Activated effector memory CD4-positive, alpha-beta T cell treated with anti-CD3 and anti-CD28 coated beads, Interleukin-2, amount 50 U/mL, for 16 hours (primary cell): ENCODE measurements around the gene SDF4.

Experiments
- DNase-seq: peaks from one replicate; pipeline ENCODE4 v3.0.0-alpha.2; 2020

SDF4 gene

DNA sequence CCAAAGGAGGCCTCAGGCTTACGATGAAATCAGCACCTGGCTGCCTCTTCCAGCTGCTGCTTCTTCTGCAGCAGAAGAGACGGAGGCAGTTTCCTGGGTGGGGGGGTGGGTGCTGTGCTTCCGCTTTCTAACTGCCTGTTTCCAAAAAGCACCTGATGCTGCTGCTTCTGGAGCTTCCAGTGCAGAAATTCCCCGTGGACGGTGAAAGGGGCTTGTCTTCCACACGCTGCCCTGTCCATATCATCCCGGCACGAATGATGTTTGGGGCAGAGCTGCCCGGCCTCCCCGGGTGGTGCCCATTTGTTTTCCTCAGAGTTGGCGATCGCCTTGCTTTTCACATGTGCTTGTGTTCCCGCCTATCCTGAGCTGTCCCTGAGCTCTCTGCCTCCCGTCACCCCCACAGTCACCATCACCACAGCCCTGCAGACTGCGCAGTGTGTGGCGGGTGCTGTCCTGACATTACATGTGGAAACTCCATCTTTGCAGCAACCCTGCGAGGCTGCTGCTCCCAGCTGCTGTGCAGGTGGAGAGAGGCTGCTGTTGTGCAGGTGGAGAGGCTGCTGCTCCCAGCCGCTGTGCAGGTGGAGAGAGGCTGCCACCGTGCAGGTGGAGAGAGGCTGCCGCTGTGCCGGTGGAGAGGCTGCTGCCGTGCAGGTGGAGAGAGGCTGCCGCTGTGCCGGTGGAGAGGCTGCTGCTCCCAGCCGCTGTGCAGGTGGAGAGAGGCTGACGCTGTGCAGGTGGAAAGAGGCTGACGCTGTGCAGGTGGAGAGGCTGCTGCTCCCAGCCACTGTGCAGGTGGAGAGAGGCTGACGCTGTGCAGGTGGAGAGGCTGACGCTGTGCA is 56.4 kb downstream of the SDF4 start:
- no peak for DNase-seq

DNA sequence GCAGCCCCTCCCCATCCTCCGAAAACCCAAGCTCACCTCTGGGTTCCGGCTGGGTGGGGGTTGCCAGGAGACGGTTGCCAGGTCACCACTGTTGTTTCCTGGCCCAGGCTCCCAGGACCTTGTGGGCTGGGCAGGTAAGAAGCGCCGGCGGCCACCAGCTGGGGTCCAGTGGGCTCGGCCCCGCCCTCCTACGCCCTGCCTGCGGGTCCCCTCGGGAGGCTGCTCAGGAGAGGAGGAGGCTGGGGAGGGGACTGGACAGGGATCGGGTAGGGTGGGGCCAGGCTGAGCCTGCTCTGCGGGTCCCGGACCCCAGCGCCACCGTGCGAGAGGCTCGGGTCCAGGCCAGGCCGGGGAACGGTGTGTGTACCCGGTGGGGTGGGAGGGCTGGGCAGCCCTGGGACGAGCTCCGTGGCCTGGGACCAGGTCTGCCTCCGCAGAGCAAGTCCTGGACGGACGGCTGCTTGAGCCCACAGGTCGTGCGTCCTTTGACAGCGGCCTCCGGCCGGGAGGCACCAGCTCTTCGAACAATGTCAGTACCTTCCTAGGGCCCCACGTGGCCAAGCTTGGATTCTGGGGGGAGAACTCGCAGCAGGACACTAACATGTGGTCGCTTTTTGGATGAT is 57.9 kb downstream of the SDF4 start, which contains the start of gene TTLL10:
TSS of gene TTLL10 (plus strand) at position 88 of the 623 bp plus-strand sequence. CDS start 5,336 bp downstream, outside the sequence.
- peak; percentile 87 for DNase-seq

DNA sequence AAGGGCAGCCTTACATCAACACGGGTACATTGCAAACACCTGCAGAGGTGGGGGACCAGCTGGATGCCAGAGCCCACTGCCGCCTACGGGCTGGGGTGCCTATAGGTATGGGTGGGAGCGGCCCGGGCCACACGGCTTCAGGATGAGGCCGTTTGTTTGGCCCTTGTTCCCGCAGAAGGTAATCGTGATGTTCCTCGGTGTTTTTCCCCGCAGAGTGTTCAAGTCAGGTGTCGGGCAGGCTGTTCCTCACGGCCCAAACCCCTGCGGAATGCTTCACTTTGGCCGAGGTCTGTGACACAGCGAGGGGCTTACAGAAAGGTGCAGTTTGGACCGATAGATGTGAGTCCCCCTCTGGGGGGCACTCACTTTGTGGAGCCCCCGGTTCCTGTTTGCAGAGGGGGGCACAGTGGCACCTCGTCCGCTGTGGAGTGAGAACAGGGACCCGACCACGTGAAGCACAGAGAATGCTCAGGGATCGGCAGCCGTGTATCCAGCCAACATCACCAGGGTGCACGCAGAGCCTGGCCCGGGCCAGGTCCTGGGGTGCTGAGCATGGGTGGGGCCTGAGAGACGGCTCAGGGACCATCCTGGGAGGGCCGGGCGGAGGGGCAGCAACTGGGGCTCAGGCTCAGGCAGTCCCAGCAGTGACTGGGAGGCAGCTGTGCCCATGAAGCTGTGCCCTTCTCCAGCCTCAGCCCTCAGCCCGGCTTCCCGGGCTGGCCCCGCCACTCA is 58.6 kb downstream of the SDF4 start:
- DNase-seq = no peak

DNA sequence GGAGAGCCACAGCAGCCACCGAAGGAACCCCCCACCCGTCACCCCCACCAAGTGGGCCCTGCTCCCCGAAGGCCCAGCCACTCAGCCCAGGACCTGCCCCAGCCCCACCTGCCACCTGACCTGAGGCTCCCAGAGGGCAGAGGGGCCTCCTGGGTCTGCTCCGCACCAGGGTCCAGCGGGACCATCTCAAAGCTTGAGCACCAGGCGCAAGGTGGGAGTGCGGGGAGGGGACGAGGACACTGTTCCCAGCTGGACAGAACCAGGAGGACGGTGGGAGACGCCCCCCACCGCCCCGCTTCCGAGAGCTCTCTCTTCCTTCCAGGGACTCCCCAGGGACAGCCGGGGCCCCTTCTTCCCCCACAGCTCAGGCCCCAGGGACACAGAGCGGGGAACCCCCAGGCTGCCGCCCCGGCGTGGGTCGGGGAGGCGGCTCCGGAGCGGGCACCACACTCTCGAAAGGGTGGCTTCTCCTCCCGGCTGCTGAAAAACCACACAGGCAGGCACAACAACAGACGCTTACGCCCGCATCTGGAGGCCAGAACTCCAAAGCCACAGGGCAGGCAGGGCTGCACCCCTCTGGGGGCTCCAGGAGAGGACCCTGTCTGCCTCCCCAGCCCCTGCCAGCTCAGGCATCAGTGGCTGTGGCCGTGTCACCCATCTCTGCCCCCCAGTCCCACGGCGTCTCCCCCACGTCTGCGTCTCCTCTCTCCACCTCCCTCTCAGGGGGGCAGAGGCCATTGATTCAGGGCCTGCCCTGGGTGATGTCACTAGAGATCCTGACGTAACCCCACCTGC is 60.1 kb downstream of the SDF4 start:
- peak; percentile 77 for DNase-seq

DNA sequence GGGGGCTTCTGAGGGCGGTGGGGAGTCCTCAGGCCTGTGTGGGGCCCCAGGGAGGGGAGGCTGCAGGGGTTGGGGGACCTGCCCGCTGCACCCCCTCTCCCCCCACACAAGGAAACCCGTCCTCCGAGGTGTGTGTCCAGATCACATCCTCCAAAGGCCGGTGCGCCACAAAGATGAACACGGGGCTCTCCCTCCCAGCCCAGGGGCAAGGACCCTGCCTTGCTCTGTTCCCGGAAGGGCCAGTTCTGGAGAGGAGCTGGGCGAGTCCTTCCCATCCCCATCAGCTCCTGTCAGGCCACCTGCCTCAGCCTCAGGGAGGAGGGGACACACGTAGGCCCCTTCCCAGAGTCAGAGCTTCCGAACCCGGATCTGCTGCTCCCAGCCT is 60.6 kb downstream of the SDF4 start:
- no peak for DNase-seq

DNA sequence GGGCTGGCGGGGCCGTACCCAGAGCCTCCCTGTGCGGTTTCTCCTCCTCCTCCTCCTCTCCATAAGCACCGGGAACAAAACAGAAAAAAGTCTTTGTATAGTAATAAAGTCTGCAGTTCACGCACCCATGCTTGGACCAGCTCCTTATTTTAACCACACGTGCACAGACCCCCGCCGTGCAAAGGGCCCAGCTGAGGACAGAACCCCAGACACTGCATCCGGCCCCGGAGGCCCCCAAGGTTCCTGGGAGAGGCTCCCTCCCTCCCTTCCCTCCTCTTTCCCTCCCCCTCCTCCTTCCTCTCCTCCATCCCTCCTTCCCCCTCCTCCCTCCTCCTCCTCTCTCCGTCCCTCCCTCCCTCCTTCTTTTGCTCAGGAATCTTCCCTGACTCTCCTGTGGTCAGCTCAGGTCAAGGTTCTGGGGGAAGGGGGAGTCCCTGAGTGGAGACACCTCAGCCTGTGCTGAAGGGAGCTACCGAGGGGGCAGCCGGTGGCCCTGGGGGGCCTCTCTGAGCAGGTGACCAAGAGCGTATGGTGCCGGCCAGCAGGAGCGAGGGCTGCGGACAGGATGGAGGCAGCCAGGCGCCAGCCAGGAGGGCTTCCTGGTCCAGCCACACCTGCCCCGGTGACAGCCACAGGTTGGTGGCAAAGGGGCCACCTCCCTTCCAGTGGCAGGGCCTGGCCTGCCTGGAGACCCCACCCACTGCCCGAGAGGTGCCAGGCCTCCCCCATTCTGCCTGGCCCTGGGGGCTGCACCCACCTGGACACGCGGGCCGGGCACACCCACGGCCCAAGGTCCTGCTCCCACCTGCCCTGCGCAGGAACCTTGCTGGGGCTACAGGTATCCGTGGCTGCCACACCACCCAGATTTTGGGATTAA is 61.3 kb downstream of the SDF4 start:
- DNase-seq = no peak

DNA sequence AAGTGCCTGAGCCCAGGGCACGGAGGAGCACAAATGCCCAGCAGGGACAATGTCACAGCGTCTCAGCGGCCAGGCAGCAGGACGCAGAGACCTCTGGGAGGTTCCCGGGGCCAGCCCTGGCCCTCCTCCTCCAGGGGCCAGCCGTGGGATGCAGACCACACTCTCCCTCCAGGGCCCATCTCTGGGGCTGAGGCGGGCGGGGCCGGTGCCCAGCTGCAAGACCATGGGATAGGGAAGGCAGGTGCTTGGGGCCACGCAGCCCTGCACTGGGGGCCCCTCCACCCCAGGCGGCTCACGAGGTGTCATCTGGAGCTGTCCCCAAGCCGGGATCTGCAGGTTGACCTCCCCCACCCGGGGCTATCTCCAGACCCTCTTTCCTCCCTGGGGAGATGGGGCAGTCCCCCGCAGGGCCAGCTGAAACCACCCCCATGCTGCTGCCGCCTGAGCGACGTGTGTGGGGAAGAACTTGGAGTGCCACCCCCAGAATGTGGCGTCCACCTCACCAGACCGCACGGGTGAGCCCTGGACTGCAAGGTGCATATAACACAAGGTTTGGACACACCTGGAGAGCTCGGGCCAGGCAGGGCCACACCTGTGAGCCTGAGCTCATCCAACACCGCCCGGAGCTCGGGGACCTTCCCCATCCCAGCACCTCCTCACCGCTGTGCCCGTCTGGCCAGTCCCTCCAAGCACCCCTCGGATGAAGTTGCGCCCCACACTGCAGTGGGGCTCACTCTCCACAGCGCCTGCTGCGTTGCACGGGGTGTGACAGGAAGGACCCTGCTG is 62.2 kb downstream of the SDF4 start:
- no peak for DNase-seq

DNA sequence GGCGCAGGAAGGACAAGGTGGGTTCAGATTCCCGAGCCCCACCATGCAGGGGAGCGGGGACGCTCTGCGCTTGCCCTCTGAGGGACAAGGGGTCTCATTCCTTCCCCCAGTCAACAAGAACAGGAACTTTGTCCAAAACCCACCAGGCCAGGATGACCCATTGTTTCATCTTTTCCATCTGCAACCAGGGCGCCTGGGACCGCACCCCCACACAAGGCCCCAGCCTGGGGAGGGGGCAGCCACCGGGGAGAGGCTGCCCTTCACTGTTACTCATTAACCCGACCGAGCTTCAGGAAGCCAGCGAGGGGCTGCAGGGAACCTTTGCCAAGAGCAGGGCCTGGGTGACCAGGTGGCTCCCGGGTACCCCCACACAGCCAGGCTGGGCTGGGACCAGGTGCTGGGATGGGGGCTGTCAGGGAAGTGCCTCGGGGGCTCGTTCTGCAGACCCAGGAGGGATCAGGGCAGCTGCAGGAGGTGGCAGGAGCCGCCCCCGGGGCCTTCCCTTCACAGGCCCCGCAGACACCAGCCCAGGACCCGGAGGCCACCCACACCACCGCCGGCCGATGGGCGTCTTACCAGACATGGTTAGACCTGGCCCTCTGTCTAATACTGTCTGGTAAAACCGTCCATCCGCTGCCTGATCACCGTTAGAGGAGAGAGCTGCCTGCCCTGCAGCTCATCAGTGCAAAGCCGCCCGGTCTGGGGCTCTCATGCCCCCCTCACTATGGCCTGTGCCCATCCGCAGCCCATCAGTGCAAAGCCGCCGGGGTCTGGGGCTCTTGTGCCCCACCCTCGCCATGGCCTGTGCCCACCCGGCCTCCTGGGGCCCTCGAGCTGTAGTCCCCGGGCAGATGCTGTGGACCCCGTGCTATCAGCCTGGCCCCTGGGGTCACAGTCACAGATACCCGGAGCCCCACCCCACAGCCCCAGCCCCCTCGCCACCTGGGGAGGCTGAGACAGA is 63.1 kb downstream of the SDF4 start:
- DNase-seq = no peak

DNA sequence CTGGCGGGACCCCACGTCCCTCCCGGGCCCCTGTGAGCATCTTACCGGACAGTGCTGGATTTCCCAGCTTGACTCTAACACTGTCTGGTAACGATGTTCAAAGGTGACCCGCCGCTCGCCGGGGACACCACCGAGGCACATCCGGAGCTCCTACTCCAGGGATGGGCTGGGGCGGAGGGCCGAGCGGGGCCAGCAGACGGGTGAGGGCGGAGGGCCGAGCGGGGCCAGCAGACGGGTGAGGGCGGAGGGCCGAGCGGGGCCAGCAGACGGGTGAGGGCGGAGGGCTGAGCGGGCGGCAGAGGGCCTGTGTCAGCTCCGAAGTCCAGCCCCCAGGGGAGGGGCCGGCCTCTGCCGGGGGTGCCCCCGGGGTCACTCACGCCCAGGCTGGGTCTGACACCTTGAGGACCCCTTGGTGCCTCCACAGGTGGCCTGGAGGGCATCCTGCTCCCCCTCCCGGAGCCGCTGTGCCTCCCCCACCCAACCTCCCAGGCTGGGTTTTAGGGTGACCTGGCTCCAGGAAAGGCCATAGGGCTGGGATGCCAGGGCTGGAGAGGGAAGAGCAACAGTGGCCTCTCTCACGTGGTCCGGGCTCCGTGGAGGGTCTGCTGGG is 63.9 kb downstream of the SDF4 start:
- DNase-seq = no peak

DNA sequence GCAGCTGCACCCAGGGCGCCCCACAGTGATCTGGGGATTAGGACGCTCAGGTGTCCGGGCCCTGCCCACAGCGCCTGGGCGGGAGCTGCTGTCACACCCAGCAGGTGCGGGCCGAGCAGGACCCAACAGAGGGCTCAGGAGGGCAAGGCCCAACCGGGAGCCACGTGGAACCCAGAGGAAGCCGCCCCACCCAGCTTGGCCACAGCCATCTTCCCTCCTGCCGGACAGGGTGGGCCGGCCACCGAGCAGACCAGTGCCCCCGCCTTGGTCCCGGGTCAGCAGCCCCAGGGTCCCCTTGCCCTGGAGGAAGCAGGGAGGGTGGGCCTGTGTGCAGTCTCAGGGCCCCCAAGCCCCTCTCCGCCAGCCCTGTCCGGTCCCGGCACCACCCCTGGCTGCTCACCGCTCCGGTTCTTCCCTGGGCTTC is 64.4 kb downstream of the SDF4 start:
- no peak for DNase-seq
